ENCODE measurements around the gene DIP2A.

DIP2A gene

DNA sequence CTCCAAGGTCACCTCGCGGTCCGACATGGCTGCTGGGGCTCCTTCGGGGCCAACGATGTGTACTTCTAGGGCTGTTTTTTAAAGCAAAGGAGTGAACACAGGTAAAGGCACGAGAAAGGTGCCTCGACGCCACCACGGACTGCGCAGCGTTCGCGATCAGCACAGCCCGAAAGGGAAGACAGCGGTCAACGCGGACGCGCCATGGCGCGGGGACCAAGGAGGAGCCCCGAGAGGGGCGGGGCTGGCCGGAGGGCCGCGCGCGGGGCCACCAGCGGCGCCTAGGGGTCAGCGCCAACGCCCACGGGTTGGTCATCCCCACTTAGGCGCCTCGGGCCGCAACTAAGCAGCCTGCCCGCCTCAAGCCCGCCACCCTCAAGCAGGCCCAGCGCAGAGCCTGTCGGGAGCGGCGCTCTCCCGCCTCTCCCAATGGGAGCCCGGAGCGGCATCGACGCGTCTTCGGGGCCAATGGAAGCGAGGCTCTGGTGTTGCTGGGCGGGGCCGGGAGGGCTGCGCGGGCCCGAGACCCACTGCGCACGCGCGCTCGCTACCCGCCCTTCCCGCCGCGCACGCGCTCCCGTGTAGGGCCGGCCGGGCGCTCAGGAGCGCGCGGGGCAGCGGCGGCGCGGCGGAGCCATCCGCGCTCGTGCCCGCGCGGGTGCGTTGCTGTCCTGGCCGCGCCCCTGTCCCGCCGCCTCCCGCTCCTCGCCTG is at the start of gene DIP2A:
Gene DIP2A (plus strand): TSS at position 577 of the 709 bp plus-strand sequence. CDS start 241 bp downstream, outside the sequence.
- DNase-seq: peak; percentile 95

- DNase-seq: no peak
Measured at GRCh38 chr21:46409641-46410406, 48.9 kb upstream of the DIP2A start.

DNA sequence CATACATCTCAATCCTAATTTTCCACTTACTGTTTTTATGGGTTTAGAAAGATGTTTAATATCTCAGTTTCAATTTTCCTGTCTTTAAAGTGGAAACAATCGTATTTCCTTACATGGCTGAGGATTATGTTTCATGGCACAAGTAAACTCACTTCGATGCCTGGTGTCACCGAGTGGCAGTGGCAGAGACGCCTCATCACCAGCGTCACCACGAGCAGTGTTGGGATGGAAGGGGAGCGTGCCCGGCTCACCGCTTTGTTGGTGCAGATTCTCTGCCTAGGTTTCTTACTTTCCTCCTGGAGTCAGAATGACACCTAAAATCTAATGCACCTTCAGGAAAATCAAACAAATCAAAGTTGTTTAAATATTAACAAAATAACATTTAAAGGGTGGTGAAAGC is 48.2 kb upstream of the DIP2A start:
- no peak for DNase-seq

GRCh38 chr21:46411236-46411635 is 47.5 kb upstream of the DIP2A start:
- DNase-seq: no peak

DNA sequence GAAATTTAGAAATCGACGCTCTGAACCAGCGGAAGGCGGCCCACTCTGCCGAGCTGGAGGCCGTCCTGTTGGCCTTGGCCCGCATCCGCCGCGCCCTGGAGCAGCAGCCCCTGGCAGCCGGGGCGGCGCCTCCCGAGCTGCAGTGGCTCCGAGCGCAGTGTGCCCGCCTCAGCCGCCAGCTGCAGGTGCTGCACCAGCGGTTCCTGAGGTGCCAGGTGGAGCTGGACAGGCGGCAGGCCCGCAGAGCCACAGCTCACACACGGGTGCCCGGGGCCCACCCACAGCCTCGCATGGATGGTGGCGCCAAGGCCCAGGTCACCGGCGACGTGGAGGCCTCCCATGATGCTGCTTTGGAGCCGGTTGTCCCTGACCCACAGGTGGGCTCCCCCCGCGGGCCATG is 47.0 kb upstream of the DIP2A start:
- no peak for DNase-seq

- no peak for DNase-seq
Measured at GRCh38 chr21:46412521-46413364, 45.9 kb upstream of the DIP2A start.

DNA sequence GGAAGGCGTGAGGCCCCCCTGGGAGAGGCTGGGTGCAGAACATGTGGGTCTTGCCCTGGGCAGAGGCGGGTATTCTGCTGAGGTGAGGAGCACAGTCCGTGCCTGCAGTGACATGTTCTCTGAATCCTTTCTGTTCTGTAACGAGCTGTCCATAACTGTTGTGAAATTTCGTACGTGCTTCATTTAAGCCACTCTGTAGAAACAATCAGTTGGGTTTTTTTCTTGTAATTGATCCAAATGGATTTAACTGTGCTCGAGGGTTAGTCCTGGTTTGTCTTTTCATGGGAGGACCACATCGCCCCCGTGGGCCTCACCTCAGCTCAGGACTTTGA is 45.4 kb upstream of the DIP2A start:
- no peak for DNase-seq

DNA sequence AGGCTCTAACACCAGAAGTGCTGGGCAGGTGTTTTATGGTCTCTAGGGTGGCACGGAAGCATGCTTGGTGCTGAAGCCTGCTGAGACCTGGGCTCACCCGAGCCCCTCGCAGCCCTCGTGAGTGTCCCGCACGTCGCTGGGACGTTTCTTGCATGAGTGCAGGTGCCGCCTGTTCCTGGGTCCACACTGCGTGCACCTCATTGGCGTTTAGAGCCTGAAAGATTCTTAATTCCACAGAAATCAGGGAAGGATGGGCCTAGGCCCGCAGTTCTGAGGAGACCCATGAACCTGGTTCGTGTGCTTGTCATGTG is 43.8 kb upstream of the DIP2A start:
- DNase-seq: no peak

DNA sequence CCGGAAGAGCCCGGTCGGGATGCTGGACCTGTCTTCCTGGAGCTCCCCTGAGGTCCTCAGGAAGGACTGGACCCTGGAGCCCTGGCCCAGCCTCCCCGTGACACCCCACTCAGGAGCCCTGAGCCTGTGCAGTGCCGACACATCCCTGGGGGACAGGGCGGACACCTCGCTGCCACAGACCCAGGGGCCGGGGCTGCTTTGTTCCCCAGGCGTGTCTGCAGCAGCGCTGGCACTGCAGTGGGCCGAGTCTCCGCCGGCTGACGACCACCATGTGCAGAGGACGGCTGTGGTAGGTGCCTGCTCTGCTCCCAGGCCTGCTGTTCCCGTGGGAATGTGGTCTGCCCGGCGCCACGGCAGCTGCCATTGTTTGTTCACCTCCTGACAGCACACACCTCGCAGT is 42.1 kb upstream of the DIP2A start:
- no peak for DNase-seq

GRCh38 chr21:46418265-46418946 is 40.3 kb upstream of the DIP2A start:
- no peak for DNase-seq

DNA sequence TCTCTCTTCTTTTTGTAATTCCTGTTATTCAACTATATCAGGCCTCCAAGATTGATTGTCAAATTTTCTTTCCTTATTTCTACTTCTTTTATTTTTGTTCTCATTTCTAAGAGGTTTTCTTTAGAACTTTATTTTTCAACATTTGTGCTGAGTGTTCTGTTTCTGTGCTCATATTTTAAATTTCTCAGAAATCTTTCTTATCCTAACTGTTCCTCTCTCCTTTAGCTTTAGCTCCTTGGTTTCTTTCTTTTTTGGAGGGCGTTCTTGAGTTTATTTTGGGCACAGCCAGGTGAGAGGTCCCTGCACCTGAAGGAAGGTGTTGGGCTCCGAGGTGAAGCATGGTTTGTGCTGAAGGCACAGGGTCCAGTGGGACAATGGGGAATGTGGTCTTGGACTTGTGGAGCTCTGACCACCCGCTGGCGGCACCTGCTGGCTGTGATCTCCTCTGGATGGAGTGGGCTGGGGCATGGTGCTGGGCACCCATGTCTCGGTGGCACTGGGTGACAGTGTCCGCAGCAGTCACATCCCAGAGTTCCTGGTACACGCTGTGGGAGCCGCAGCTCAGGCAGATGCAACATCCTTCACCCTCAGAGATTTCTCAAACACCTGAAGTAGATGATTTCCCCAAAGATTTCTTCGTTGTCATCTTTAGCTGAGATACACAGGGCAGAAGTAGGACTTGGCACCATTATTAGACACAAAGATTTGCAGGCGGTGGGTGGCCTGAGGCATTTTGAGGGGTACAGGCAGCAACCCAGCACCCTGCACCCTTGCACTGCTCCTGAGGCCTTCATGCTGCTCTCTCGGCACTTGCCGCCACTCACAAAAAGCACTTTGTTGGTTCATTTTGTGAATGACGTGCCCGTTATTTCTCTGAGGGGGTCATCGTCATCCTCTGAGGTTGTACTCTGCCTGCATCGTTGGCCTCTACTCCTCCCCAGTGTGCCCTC is 38.2 kb upstream of the DIP2A start:
- DNase-seq: no peak

DNA sequence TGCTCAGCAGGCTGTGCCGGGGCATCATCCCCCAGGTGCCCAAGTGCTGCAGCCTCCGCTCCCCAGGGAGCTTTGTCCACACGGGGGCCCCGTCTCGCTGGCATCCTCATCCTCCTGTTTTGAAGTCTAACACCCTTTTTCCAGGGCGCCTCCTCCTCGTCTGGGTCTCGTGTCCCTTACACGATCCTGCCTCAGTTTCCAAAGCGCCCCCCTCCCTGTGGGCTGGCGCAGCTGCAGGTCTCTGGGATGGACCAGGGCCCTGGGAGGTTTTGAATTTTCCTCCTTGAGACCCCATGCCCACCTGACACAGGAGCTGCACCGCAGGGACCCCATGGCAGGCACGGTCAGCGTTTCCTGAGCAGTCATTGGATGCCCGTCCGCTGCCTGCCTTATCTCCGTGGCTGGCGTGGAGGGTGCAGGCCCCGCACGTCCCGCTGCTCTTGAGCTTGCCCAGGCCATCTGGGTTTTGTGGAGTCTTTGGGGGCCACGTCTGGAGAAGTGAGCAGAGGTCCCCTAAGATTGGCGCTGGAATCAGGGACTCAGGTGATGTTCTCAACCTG is 37.4 kb upstream of the DIP2A start:
- no peak for DNase-seq

DNA sequence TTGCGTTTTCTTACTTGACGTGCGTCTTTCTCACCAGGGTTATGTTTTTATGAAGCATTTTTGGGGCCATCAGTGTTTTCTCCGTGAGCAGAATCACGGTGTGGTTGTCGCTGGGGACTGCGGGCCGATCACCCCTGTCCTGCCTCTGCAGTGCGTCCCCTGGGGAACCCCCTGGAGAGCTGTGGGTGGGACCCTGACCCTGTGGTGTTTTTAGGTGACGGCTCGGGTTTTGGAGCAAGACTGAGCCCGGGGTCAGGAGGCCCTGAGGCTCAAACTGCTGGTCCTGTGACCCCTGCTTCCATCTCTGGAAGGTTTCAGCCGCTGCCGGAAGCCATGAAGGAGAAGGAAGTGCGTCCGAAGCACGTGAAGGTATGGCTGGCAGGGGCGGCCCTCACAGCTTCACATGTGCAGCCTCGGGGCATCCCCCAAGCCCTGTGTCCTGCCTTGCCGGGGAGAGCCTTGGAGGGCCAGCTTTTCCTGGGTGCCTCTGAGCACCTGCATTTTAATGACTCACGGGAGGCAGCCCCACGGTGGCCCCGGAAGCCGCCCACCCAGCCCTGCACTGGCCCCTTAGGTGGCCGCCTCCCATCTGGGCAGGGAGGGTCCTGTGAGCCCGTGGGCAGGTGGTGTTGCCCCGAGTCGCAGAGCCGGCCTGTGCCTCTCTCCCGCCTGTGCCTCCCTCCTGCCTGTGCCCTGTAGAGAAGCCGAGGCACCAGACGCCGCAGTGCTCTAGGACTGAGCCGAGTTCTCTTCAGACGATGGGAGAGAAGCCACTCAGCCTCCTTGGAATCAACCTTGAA is 36.7 kb upstream of the DIP2A start:
- DNase-seq: no peak

GRCh38 chr21:46422636-46423241 is 36.0 kb upstream of the DIP2A start:
- DNase-seq: no peak

DNA sequence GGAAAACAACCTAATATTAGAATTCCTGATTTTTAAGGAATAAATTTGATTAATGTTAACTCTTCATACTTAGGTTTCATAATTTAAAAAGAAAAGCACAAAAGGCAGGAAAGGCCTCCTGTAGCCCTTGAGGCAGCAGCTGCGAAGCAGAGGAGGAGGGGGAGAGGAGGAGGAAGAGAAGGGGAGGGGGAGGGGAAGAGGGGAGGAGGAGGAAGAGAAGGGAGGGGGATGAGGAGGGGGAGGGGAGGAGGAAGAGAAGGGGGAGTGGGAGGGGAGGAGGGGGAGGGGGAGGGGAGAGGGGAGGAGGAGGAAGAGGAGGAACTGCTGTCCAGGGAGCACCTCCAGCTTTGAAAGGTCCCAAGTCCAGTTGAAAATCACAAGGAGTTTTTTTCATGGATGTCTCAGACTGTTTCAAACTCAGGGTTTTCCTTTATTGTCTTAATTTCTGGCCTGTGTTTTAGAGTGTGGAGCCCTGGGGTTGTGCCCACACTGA is 35.1 kb upstream of the DIP2A start:
- no peak for DNase-seq

DNA sequence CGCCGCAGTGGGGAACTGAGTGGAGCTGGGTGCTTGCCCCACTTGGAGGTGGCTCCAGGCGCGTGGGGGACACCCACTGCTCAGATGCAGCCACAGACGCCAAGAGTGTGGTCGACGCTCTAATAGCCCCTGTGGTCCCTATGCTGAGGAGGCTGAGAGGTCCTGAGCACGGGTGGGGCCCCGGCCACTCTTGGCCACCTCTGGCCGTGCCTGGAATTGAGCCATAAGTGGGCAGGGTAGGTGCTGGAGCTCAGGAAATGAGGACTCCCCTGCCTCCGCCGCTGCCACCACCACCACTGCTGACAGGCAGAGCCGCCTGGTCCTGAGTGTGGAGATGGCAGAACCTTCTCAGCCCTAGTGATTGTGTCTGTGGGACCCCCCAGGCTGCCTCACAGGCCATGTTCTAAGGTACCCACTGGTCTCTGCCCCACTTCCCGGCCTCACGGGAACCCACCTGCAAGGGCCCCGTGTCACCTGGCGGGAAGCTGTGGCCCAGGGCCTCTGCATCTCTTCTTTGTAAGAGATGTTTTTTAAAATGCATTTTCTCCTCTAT is 34.6 kb upstream of the DIP2A start:
- no peak for DNase-seq

GRCh38 chr21:46424621-46425020 is 34.1 kb upstream of the DIP2A start:
- no peak for DNase-seq

- no peak for DNase-seq
Measured at GRCh38 chr21:46425041-46425440, 33.6 kb upstream of the DIP2A start.

- DNase-seq: no peak
Measured at GRCh38 chr21:46425571-46425970, 33.1 kb upstream of the DIP2A start.

Measured in amniotic stem cell (primary cell).